NCI-H748 treated with DMSO at 0.1 percent for 48 hours (cell line): ENCODE data around the gene FANCG.
A peak's percentile ranks its signal among the peaks of the same experiment; 100 is the strongest.

Experiments
- DNase-seq: peaks from one replicate; lab custom pipeline; 2025; lab: John Stamatoyannopoulos, UW

The FANCG gene

GRCh38 chr9:35103660-35104191 is 24.0 kb upstream of the FANCG start:
- DNase-seq = no peak

- DNase-seq = peak; percentile 97
Measured at GRCh38 chr9:35102769-35103659, 23.3 kb upstream of the FANCG start, which contains the start of gene STOML2. Gene STOML2, minus strand, starts transcription at chr9:35103131. Its CDS starts 37 bp downstream, at chr9:35103094.

GRCh38 chr9:35102465-35102768 is 22.7 kb upstream of the FANCG start:
- DNase-seq = no peak

- no peak for DNase-seq
Measured at GRCh38 chr9:35097573-35097972, 17.8 kb upstream of the FANCG start.

- DNase-seq = peak; percentile 78
Measured at GRCh38 chr9:35096035-35096849, 16.5 kb upstream of the FANCG start, which contains the start of gene PIGO. Gene PIGO, minus strand, starts transcription at chr9:35096591. Its CDS starts 1,026 bp downstream, at chr9:35095565.

- DNase-seq = no peak
Measured at GRCh38 chr9:35091536-35091935, 11.8 kb upstream of the FANCG start.

GRCh38 chr9:35089434-35089833 is 9.7 kb upstream of the FANCG start:
- no peak for DNase-seq

- no peak for DNase-seq
Measured at GRCh38 chr9:35085078-35085477, 5.3 kb upstream of the FANCG start.

- no peak for DNase-seq
Measured at GRCh38 chr9:35079041-35079425, 709 bp downstream of the FANCG start.

GRCh38 chr9:35078066-35078465 is 1.7 kb downstream of the FANCG start:
- no peak for DNase-seq

GRCh38 chr9:35076848-35077247 is 2.9 kb downstream of the FANCG start:
- no peak for DNase-seq

- DNase-seq = no peak
Measured at GRCh38 chr9:35075358-35075757, 4.4 kb downstream of the FANCG start.

GRCh38 chr9:35074791-35075190 is 5.0 kb downstream of the FANCG start:
- no peak for DNase-seq

- DNase-seq = no peak
Measured at GRCh38 chr9:35074141-35074540, 5.6 kb downstream of the FANCG start.

- DNase-seq = no peak
Measured at GRCh38 chr9:35073279-35073612, 6.5 kb downstream of the FANCG start.

- DNase-seq = peak; percentile 97
Measured at GRCh38 chr9:35072461-35073278, 7.1 kb downstream of the FANCG start, which contains the start of gene VCP. Gene VCP, minus strand, starts transcription at chr9:35072625. Its CDS starts 272 bp downstream, at chr9:35072353.

- peak; percentile 46 for DNase-seq
Measured at GRCh38 chr9:35071814-35072460, 7.8 kb downstream of the FANCG start.

GRCh38 chr9:35070823-35071813 is 8.6 kb downstream of the FANCG start:
- no peak for DNase-seq

GRCh38 chr9:35069020-35069419 is 10.7 kb downstream of the FANCG start:
- no peak for DNase-seq

GRCh38 chr9:35067056-35067455 is 12.7 kb downstream of the FANCG start:
- no peak for DNase-seq
